HepG2 (cell line): ENCODE data around the gene NLRP6. TPM values are rescaled to one million over a fixed set of nuclear protein-coding genes. Genes with fewer than 3 reads are reported as not detected.

ENCODE experiments used
- ATAC-seq: fragments of 200-7000 bp; cut with Tn5 transposase; 3 replicates; pipeline ENCODE4 v1.9.1; 2020; ENCODE audit warnings: mild to moderate bottlenecking, moderate library complexity
- BruUV-seq: library from RNA; stranded (reverse); fragments of 400-500 nt; replicated peaks from 2 replicates; lab custom pipeline; 2021; lab: Mats Ljungman, UMichigan
- CTCF ChIA-PET: fragments of 300-600 bp; formaldehyde crosslinking; extraction: SDS; loops from one replicate; lab custom pipeline; 2021; ENCODE audit warnings: low total read pairs, inconsistent platforms, low intra/inter-chr PET ratio; lab: Yijun Ruan, JAX
- POLR2A ChIA-PET: fragments of 350-600 bp; sonication (Branson Sonifier 250); formaldehyde crosslinking; loops from one replicate; lab custom pipeline; 2020; ENCODE audit warnings: antibody characterized with exemption, inconsistent platforms; lab: Yijun Ruan, JAX
- DNase-seq: peaks from one replicate; pipeline ENCODE4 v3.0.0-alpha.2; 2015; ENCODE audit warnings: low spot score
- FAIRE-seq: peaks from 3 replicates; lab custom pipeline; 2011; peaks lifted over from hg19 to GRCh38; lab: Jason Lieb, UNC
- H2AFZ ChIP-seq: one replicate; pipeline ENCODE4 v1.6.1; 2011; ENCODE audit warnings: low read length, inconsistent platforms
- H3K27ac ChIP-seq: fragments of 300-600 bp; 3 replicates; pipeline ENCODE4 v1.8.0; 2011; ENCODE audit warnings: mixed run types, mild to moderate bottlenecking, mixed read lengths, low read length, inconsistent platforms; ENCODE audit not compliant: insufficient read depth; ENCODE audit errors: extremely low read length
- H3K27me3 ChIP-seq, 2 experiments: fragments of 200-600 bp in 1 of 2; 2 replicates in 1 of 2; 3 replicates in 1 of 2; pipeline versions ENCODE4 v1.6.0 to v1.8.0; 2011; ENCODE audit warnings: low read length in 2 of 2, mild to moderate bottlenecking in 2 of 2, moderate library complexity in 2 of 2, inconsistent platforms in 1 of 2; ENCODE audit not compliant: insufficient read depth in 2 of 2, control insufficient read depth in 1 of 2
- H3K36me3 ChIP-seq, 2 experiments: fragments of 200-600 bp in 1 of 2; replicated peaks in 1 of 2; 2 replicates in 1 of 2; 3 replicates in 1 of 2; pipeline versions ENCODE4 v1.5.1 to v1.8.0; 2011; ENCODE audit warnings: low read length in 2 of 2, inconsistent platforms in 1 of 2; ENCODE audit not compliant: insufficient read depth in 2 of 2, control insufficient read depth in 1 of 2
- H3K4me1 ChIP-seq: 2 replicates; pipeline ENCODE4 v1.5.1; 2012; ENCODE audit warnings: low read length, inconsistent platforms; ENCODE audit not compliant: insufficient read depth
- H3K4me2 ChIP-seq: 2 replicates; pipeline ENCODE4 v1.6.0; 2011; ENCODE audit warnings: low read depth, low read length, inconsistent platforms
- H3K4me3 ChIP-seq, 3 experiments: fragments of 200-600 bp in 1 of 3; sonication (generic), shearing (Covaris generic) in 1 of 3; replicated peaks in 1 of 3; 2 replicates each; pipeline ENCODE4 v1.5.1; 2011 to 2016; ENCODE audit warnings: low read length in 3 of 3, inconsistent platforms in 2 of 3, low read depth in 2 of 3, mild to moderate bottlenecking in 2 of 3, control low read depth in 1 of 3, mixed read lengths in 1 of 3; ENCODE audit not compliant: insufficient read depth in 1 of 3
- H3K79me2 ChIP-seq: one replicate; pipeline ENCODE4 v1.6.1; 2011; ENCODE audit warnings: low read length, inconsistent platforms; ENCODE audit not compliant: insufficient read depth
- H3K9ac ChIP-seq: 2 replicates; pipeline ENCODE4 v1.6.0; 2011; ENCODE audit warnings: mild to moderate bottlenecking, low read depth, low read length, inconsistent platforms; ENCODE audit not compliant: insufficient read depth
- H3K9me3 ChIP-seq: 2 replicates; pipeline ENCODE4 v1.5.1; 2012; ENCODE audit warnings: mild to moderate bottlenecking, low read length
- H4K20me1 ChIP-seq: 2 replicates; pipeline ENCODE4 v1.6.0; 2011; ENCODE audit warnings: inconsistent platforms, mild to moderate bottlenecking, low read length, moderate library complexity; ENCODE audit not compliant: insufficient read depth
- DMAP1 ChIP-seq: IDR thresholded peaks from 2 replicates; pipeline ENCODE4 v1.6.1; 2016
- NR2F2 ChIP-seq: IDR thresholded peaks from 2 replicates; pipeline ENCODE4 v1.6.1; 2012; ENCODE audit warnings: low read depth, inconsistent platforms, borderline replicate concordance
- PRDM4 ChIP-seq: sonication (generic); formaldehyde crosslinking; IDR thresholded peaks from 2 replicates; pipeline ENCODE4 v1.9.0; 2021; ENCODE audit warnings: missing genetic modification reagents, borderline replicate concordance
- TEF ChIP-seq: sonication (generic); formaldehyde crosslinking; IDR thresholded peaks from 2 replicates; pipeline ENCODE4 v1.5.0; 2020; ENCODE audit warnings: missing genetic modification reagents
- TRIM22 ChIP-seq: fragments of 450-650 bp; IDR thresholded peaks from 2 replicates; pipeline ENCODE4 v1.6.1; 2017
- ZBTB33 ChIP-seq: sonication (generic); formaldehyde crosslinking; IDR thresholded peaks from 2 replicates; pipeline ENCODE4 v1.4.0; 2020; ENCODE audit warnings: missing genetic modification reagents
- ZBTB44 ChIP-seq: sonication (generic); formaldehyde crosslinking; IDR thresholded peaks from 2 replicates; pipeline ENCODE4 v1.4.0; 2020; ENCODE audit warnings: missing genetic modification reagents
- ZFP41 ChIP-seq: sonication (generic); formaldehyde crosslinking; IDR thresholded peaks from 2 replicates; pipeline ENCODE4 v1.4.0; 2020; ENCODE audit warnings: mild to moderate bottlenecking, missing genetic modification reagents, borderline replicate concordance
- ZMAT3 ChIP-seq: sonication (generic); formaldehyde crosslinking; conservative IDR thresholded peaks from 2 replicates; pipeline ENCODE4 v1.7.0; 2021; ENCODE audit warnings: missing genetic modification reagents
- ZNF333 ChIP-seq: sonication (generic); formaldehyde crosslinking; IDR thresholded peaks from 2 replicates; pipeline ENCODE4 v1.4.0; 2020; ENCODE audit warnings: mild to moderate bottlenecking, missing genetic modification reagents, borderline replicate concordance
- ZNF34 ChIP-seq: sonication (generic); formaldehyde crosslinking; IDR thresholded peaks from 2 replicates; pipeline ENCODE4 v1.4.0; 2020; ENCODE audit warnings: mild to moderate bottlenecking, missing genetic modification reagents, borderline replicate concordance
- ZNF350 ChIP-seq: sonication (generic); formaldehyde crosslinking; IDR thresholded peaks from 2 replicates; pipeline ENCODE4 v1.4.0; 2020; ENCODE audit warnings: mild to moderate bottlenecking, low read depth, missing genetic modification reagents, borderline replicate concordance
- ZNF460 ChIP-seq: sonication (generic); formaldehyde crosslinking; IDR thresholded peaks from 2 replicates; pipeline ENCODE4 v1.5.1; 2020; ENCODE audit warnings: missing genetic modification reagents, mild to moderate bottlenecking, borderline replicate concordance
- ZNF7 ChIP-seq: IDR thresholded peaks from 2 replicates; pipeline ENCODE4 v1.6.1; 2016; ENCODE audit warnings: missing biosample characterization, missing genetic modification reagents
- ZNF790 ChIP-seq: sonication (generic); formaldehyde crosslinking; IDR thresholded peaks from 2 replicates; pipeline ENCODE4 v1.8.0; 2022; ENCODE audit warnings: missing genetic modification reagents, mild to moderate bottlenecking, borderline replicate concordance
- ZNF792 ChIP-seq: IDR thresholded peaks from 2 replicates; pipeline ENCODE4 v1.6.1; 2016
- WGBS: methylation state at CpG from one replicate; pipeline ENCODE4 v1.1.6; 2017; ENCODE audit warnings: low lambda C conversion rate; 5-methylcytosine and 5-hydroxymethylcytosine counted together
- in situ Hi-C: cut with HindIII; loops from 2 replicates; pipeline ENCODE4 v1.10.0; 2017; ENCODE audit warnings: low pct_unique_long_range_greater_than_20kb; ENCODE audit not compliant: extremely low pct_ligation_motif_present
- intact Hi-C: fragments of 100-400 bp; cut with micrococcal nuclease; formaldehyde crosslinking; loops from one replicate; pipeline ENCODE4 v1.10.0; 2022; ENCODE audit not compliant: unreplicated experiment
- polyA plus RNA-seq, 8 experiments: library from polyadenylated mRNA; depleted of rRNA in 3 of 8; stranded (reverse) in 7 of 8; unstranded in 1 of 8; fragments of >200 nt; fragmentation: Illumina TruSeq in 4 of 8; extraction: Trizol in 4 of 8; gene quantifications; 2 replicates each; pipeline versions ENCODE4 v1.2.1 to v1.2.3, GENCODE V29; 2011 to 2016; ENCODE audit warnings: low read depth in 4 of 8, missing spikeins in 1 of 8, mixed read lengths in 1 of 8; ENCODE audit not compliant: insufficient read depth in 1 of 8
- total RNA-seq, 5 experiments: library from RNA; depleted of rRNA; stranded (reverse); fragments of >200 nt; fragmentation: Illumina TruSeq; extraction: Trizol; gene quantifications; 2 replicates each; pipeline ENCODE4 v1.2.3, GENCODE V29; 2016; ENCODE audit warnings: low read depth in 1 of 5

Gene NLRP6
- total and polyA plus RNA-seq, 2 of the 13 experiments (the other 11 are each of a cell fraction or from before 2014, with no cell fraction given), result not detected

GRCh38 chr11:299951-300735 is 21.9 kb downstream of the NLRP6 start:
- Histone ChIP-seq H3K27me3 (peaks cover 11 to 20% of the 10 kb centered on the region in 2 experiments), H3K4me3 (peak overlapping the region in 1 of 3 experiments; percentile 43; a peak in 1 of 6 replicates), H3K4me2 (peak overlapping the region; percentile 57), H2AFZ (no peak overlapping the region), H3K36me3 (no peaks in the 10 kb centered on the region), H3K9ac (no peak overlapping the region), H3K79me2 (no peaks in the 10 kb centered on the region), H4K20me1 (no peaks in the 10 kb centered on the region), H3K27ac (no peak overlapping the region), H3K9me3 (no peaks in the 10 kb centered on the region), H3K4me1 (peaks cover 43% of the 10 kb centered on the region)
- FAIRE-seq (no peak), ATAC-seq (peak; percentile 35), DNase-seq (peak; percentile 28)
- intact Hi-C loops, result no loop called here
- BruUV-seq, result no TSS peak
- POLR2A ChIA-PET, result interaction anchor here (2.4 kb wide), 1 partner anchor 53 kb away, joined by 7 read pairs; no protein-coding TSS in a partner anchor
- 43% methylated on average over 11 of the region's 20 CpGs for WGBS
- in situ Hi-C loops, result loop anchor here (5.0 kb wide), 1 partner anchor 67 kb away; the partner anchor contains the start of gene B4GALNT4
- CTCF ChIA-PET, result no interaction called here
- TF ChIP-seq ZFP41 (no peak), ZNF792 (CRISPR knock-in tag) (no peak), ZBTB44 (CRISPR knock-in tag) (no peak), ZNF7 (CRISPR knock-in tag) (peak; percentile 68), DMAP1 (CRISPR knock-in tag) (no peak), ZNF34 (CRISPR knock-in tag) (no peak), ZNF333 (CRISPR knock-in tag) (no peak), ZBTB33 (CRISPR knock-in tag) (peak; percentile 70), ZNF790 (CRISPR knock-in tag) (no peak), PRDM4 (CRISPR knock-in tag) (no peak), TEF (no peak), NR2F2 (no peak), ZNF460 (CRISPR knock-in tag) (no peak), TRIM22 (no peak), ZNF350 (no peak), ZMAT3 (CRISPR knock-in tag) (no peak)
